Activated CD8-positive, alpha-beta T cell treated with anti-CD3 and anti-CD28 coated beads for 36 hours (primary cell): Measurements from ENCODE around the gene SDC1. TPM values are rescaled to one million over a fixed set of nuclear protein-coding genes. Genes with fewer than 3 reads are reported as not detected.

ENCODE experiments used
- ATAC-seq: fragments of 200-7000 bp; cut with Tn5 transposase; one replicate; pipeline ENCODE4 v1.10.0; 2021; ENCODE audit warnings: mild to moderate bottlenecking, moderate library complexity
- CTCF ChIA-PET: fragments of 350-600 bp; sonication (Branson Sonifier 250); formaldehyde crosslinking; loops from one replicate; lab custom pipeline; 2021; ENCODE audit warnings: antibody characterized with exemption; lab: Charles Lee
- POLR2A ChIA-PET: fragments of 350-600 bp; sonication (Branson Sonifier 250); formaldehyde crosslinking; loops from one replicate; lab custom pipeline; 2021; ENCODE audit warnings: antibody characterized with exemption; lab: Charles Lee
- DNase-seq: peaks from one replicate; pipeline ENCODE4 v3.0.0-alpha.2; 2020
- H3K27ac Mint-ChIP-seq: one replicate; pipeline ENCODE4 v1.8.0; 2021; ENCODE audit warnings: mild to moderate bottlenecking, mixed read lengths
- H3K27me3 Mint-ChIP-seq: one replicate; pipeline ENCODE4 v1.8.0; 2021; ENCODE audit warnings: mixed read lengths
- H3K36me3 Mint-ChIP-seq: one replicate; pipeline ENCODE4 v1.8.0; 2021; ENCODE audit warnings: low read depth, mixed read lengths
- H3K4me1 Mint-ChIP-seq: one replicate; pipeline ENCODE4 v1.8.0; 2021; ENCODE audit warnings: low read depth, mixed read lengths
- H3K4me3 Mint-ChIP-seq: one replicate; pipeline ENCODE4 v1.8.0; 2021; ENCODE audit warnings: mild to moderate bottlenecking, moderate library complexity, mixed read lengths
- H3K9me3 Mint-ChIP-seq: one replicate; pipeline ENCODE4 v1.8.0; 2021; ENCODE audit warnings: mixed read lengths
- intact Hi-C: fragments of 100-400 bp; cut with micrococcal nuclease; formaldehyde crosslinking; loops from one replicate; pipeline ENCODE4 v1.10.0; 2022
- total RNA-seq, 2 experiments: library from RNA; stranded (reverse); gene quantifications; one replicate each; pipeline ENCODE4 v1.2.3, GENCODE V29; 2021
- TF ChIP-seq, protein P1 (sequence below): fragments of 200-600 bp; IDR thresholded peaks from one replicate; pipeline ENCODE4 v1.8.0; 2022; ENCODE audit warnings: antibody characterized with exemption, mild to moderate bottlenecking

Gene SDC1
- total RNA-seq, 2 experiments from 2014 or later, result 0.11 to 0.14 TPM

DNA sequence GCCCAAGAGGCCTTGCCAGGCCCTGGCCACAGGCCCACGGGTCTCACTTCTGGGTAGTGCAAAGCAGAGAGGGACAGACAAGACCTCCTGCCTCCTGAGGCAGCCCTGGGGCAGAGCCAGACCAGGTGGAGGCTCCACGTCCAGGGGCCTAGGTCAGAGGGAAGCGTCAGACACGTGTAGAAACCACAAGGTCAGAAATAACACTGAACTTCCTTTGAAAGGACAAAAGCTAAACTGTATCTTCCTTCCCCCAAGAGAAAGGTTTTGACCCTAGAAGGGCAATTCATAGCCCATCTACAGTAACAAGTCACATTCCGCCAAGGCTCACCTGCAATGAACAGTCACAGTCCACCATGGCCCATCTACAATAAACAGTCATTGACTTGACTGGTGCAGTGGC is 17.9 kb downstream of the SDC1 start:
- Mint-ChIP-seq H3K27ac (no peak overlapping the region), H3K36me3 (no peaks in the 10 kb centered on the region), H3K4me3 (no peak overlapping the region), H3K27me3 (no peaks in the 10 kb centered on the region), H3K4me1 (no peaks in the 10 kb centered on the region), H3K9me3 (no peaks in the 10 kb centered on the region)
- ChIA-PET POLR2A (no interaction called here), CTCF (no interaction called here)
- intact Hi-C loops, result no loop called here
- DNase-seq (no peak), ATAC-seq (no peak)
- TF ChIP-seq, protein P1, sequence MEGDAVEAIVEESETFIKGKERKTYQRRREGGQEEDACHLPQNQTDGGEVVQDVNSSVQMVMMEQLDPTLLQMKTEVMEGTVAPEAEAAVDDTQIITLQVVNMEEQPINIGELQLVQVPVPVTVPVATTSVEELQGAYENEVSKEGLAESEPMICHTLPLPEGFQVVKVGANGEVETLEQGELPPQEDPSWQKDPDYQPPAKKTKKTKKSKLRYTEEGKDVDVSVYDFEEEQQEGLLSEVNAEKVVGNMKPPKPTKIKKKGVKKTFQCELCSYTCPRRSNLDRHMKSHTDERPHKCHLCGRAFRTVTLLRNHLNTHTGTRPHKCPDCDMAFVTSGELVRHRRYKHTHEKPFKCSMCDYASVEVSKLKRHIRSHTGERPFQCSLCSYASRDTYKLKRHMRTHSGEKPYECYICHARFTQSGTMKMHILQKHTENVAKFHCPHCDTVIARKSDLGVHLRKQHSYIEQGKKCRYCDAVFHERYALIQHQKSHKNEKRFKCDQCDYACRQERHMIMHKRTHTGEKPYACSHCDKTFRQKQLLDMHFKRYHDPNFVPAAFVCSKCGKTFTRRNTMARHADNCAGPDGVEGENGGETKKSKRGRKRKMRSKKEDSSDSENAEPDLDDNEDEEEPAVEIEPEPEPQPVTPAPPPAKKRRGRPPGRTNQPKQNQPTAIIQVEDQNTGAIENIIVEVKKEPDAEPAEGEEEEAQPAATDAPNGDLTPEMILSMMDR, result no peak

DNA sequence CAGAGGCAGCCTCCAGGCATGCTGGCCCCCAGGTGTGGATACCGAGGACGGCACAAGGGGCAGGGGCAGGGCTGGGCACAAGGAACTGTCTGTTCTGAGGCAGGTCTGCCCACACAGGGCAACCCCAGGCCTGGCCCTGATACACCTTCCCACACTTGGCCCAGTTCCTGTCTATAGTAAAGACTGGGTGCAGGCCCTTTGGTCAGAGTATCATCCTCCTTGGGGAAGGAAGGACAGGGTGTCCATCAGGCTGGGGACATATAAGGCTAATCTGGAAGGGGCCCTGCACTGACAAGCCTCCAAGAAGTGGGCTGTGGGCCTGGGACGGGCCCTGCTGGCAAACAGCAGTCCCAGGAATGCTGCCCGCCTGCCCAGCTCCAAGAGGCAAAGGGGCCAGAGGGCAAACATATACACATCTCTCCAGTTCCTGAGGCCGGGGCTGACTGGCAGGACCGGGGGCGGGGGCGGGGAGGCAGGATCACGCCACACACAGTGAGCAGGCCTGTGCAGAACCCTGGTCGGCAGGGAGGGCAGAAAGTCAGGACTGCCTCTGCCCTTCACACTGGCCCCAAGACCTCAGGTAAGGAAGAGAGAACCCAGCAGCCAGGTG is 18.9 kb downstream of the SDC1 start:
- H3K27ac Mint-ChIP-seq, result no peak overlapping the region
- H3K27me3 Mint-ChIP-seq, result no peaks in the 10 kb centered on the region
- ATAC-seq (no peak), DNase-seq (no peak)
- TF ChIP-seq, protein P1, result no peak
- no peaks in the 10 kb centered on the region for H3K36me3 Mint-ChIP-seq
- H3K4me1 Mint-ChIP-seq, result no peaks in the 10 kb centered on the region
- H3K4me3 Mint-ChIP-seq, result no peak overlapping the region
- H3K9me3 Mint-ChIP-seq, result no peaks in the 10 kb centered on the region
- intact Hi-C loops, result no loop called here
- POLR2A ChIA-PET, result no interaction called here
- CTCF ChIA-PET, result no interaction called here

DNA sequence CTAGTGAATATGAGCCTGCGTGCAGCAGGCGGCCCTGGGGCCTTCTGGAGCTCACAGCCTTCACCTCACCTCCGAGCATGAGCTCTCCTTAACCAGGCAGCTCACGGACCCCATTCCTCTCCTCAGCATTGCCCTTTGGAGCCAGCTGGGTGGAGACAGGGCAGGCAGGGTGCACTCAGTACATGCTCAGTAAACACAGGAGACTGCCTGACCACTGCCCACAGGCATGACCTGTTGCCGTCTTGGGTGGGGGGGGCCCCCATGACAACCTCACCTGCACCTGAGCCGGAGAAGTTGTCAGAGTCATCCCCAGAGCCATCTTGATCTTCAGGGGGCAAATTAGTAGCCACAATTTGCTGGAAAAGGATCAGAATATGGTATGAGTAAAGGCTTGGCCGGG is 19.9 kb downstream of the SDC1 start:
- ChIA-PET POLR2A (no interaction called here), CTCF (interaction anchor here (0.8 kb wide), 1 partner anchor 20 kb away, joined by 3 read pairs; the partner anchor contains the start of gene SDC1)
- Mint-ChIP-seq H3K27me3 (no peaks in the 10 kb centered on the region), H3K27ac (no peak overlapping the region), H3K4me3 (no peak overlapping the region), H3K9me3 (no peaks in the 10 kb centered on the region), H3K4me1 (no peaks in the 10 kb centered on the region), H3K36me3 (no peaks in the 10 kb centered on the region)
- TF ChIP-seq, protein P1, result no peak
- ATAC-seq (no peak), DNase-seq (no peak)
- intact Hi-C loops, result no loop called here

DNA sequence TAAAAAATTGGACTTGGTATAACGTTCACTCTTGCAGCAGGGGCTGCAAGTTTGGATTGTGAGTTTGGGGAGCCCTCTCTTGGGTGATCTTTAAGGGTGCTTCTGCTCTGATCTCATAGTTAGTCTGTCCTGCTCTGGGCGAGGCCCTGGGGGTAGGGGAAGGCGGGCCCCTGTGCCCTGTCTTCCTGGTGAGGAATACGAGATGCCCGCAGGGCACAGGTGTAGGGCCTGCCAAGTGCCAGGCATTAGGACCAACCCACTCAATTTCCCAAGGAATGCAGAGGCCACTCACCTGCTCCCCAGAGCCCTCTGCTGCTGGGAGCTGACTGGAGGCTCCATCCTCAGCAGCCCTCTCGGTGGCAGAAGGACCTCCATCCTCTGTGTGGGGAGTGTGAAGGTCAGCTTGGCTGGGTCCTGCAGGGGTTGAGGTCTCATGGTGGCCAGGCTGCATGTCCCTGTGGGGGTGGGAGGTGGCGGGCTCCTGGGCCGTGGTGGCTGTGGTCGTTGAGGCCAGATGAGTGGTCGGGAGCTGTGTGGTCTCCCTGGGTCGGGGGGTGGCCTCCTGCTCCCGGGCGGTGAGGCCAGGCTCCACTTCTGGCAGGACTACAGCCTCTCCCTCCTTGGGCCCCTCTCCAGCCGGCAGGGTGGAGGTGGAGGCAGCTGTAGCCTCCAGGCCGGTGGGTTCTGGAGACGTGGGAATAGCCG is 21.3 kb downstream of the SDC1 start:
- Mint-ChIP-seq H3K4me1 (no peaks in the 10 kb centered on the region), H3K27ac (no peak overlapping the region), H3K27me3 (no peaks in the 10 kb centered on the region), H3K36me3 (no peaks in the 10 kb centered on the region), H3K9me3 (no peaks in the 10 kb centered on the region), H3K4me3 (no peak overlapping the region)
- ATAC-seq (no peak), DNase-seq (no peak)
- TF ChIP-seq, protein P1, result no peak
- POLR2A ChIA-PET, result no interaction called here
- CTCF ChIA-PET, result no interaction called here
- intact Hi-C loops, result no loop called here

DNA sequence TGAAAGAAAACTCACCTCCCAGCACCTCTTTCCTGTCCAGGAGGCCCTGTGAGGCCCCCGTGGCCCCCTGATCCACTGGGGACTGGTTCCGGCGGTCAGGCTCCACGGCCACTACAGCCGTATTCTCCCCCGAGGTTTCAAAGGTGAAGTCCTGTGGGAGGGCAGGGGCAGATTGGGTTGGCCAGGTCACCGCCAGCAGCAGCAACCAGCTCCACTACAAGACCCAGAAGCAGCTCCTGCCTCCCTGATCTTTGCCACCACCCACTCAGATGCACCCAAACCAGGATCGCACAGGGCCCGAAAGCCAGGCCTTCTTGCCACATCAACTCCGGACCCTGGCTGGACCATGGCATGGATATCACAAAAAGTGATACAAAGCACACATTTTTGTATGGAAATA is 21.9 kb downstream of the SDC1 start:
- H3K4me1 Mint-ChIP-seq, result no peaks in the 10 kb centered on the region
- H3K36me3 Mint-ChIP-seq, result no peaks in the 10 kb centered on the region
- DNase-seq (no peak), ATAC-seq (no peak)
- H3K4me3 Mint-ChIP-seq, result no peak overlapping the region
- H3K9me3 Mint-ChIP-seq, result no peaks in the 10 kb centered on the region
- no peak overlapping the region for H3K27ac Mint-ChIP-seq
- intact Hi-C loops, result no loop called here
- ChIA-PET CTCF (no interaction called here), POLR2A (no interaction called here)
- H3K27me3 Mint-ChIP-seq, result no peaks in the 10 kb centered on the region
- TF ChIP-seq, protein P1, result no peak
